COR-L47 (cell line): ENCODE results near the gene MT3.
"Not testable (repeated sequence)": the region's sequence is repeated elsewhere in the genome, so short reads cannot be mapped to it uniquely, and the experiment has no call there.

Experiments used
- DNase-seq: peaks from one replicate; lab custom pipeline; 2025; lab: John Stamatoyannopoulos, UW

Gene MT3

DNA sequence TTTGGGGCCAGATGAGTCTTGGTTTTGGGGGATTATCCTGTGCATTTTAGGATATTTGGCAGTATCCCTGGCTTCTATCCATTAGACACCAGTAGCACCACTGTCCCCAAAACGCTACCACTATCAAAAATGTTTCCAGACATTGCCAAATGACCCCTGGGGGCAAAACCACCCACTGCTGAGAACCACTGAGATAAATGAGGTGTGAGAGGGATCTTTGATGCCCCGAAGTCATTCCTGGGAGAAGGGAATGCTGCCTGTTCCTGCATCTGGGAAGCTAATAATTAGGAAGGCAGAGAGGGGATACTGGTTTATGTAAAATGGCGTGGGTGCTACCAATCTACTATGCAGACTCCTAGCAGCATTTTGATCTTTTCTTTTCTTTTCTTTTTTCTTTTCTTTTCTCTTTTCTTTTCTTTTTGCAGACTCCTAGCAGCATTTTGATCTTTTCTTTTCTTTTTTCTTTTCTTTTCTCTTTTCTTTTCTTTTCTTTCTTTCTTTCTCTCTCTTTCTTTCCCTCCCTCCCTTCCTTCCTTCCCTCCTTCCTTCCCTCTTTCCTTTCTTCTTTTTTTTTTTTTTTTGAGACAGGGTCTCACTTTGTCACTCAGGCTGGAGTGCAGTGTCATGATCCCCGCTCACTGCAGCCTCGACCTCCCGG is 8.8 kb upstream of the MT3 start:
- no peak for DNase-seq

DNA sequence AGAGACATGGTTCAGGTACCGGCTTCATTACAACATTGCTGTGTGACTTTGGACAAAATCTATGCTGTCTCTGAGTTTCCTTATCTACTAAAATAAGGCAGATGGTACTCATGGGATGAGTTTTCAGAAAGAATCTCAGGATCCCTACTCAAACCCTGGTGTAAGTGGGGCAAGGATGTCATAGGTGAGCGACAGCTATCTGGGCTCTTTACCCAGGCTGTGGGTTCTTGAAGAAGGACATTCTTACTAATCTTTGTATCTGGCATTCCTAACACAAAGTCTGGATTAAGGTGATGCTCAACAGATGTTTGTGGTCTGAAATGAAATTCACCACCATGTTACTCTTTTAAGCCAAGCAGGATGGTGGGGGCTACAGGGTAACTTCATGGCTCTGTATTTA is 6.4 kb upstream of the MT3 start:
- not testable (repeated sequence) for DNase-seq

DNA sequence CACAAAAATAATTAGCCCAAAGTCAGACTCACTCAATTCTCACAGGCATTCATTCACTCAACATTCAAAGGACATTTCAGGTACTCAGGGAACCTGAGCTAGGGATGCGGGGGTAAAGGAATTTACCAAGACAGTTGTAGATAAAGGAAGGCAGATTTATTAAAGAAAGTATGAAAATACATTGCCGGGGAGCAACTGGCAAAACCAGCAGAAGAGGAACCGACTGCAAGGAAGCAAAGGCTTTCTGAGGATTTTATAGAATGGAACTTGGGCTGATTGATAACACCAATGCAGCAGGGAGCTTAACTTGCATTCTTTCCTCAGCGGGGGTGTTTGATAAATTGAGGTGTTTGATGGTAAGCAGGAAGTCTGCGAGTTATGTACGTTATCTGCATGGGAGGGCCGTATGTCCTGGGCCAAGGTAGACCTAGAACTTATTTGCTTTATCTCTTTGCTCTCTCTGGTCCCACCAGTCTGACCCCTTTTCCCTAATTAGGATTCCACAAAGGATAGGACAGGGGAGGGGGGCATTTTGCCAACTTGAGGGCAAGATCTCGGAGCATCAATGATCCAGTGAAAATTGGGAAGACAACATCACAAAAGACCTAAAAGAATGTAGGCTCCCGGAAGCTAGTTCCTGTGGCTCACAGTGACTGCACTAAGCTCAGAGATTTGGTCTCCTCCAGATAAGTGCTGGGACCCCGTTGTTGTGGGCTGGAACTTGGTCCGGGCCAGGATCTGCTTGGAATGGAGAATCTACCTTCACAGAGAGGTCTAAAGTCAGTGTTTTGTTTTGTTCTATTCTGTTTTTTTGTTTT is 5.8 kb upstream of the MT3 start:
- no peak for DNase-seq

DNA sequence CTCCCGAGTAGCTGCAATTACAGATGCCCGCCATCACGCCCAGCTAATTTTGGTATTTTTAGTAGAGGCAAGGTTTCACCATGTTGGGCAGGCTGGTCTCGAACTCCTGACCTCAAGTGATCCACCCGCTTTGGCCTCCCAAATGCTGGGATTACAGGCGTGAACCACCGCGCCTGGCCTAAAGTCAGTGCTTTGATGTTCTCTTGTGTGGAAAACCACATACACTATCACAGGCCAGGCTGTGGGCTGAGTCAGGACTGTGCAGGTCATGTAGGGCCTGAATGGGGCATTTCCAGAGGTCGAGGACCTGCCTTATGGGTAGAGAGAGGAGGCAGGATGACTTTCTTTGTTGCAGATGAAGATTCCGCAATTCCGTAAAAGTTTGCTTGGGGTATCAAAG is 5.1 kb upstream of the MT3 start:
- no peak for DNase-seq

DNA sequence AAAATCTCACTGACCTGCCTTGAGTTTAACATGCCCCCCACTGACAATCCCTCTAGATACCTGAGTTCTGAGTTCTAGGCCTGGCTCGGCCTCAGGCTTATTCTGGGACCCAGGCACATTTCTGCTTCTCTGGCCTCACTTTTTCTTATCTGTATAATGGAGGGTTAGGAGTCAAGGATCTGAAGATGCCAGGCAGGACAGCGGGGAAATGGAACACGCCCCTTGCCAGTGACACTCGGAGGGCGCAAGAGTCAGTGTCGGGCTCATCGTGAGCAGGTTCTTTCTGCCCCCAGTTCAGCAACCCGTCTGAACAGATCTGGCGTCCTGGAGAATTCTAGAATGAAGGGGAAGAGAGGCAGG is 567 bp upstream of the MT3 start:
- no peak for DNase-seq

DNA sequence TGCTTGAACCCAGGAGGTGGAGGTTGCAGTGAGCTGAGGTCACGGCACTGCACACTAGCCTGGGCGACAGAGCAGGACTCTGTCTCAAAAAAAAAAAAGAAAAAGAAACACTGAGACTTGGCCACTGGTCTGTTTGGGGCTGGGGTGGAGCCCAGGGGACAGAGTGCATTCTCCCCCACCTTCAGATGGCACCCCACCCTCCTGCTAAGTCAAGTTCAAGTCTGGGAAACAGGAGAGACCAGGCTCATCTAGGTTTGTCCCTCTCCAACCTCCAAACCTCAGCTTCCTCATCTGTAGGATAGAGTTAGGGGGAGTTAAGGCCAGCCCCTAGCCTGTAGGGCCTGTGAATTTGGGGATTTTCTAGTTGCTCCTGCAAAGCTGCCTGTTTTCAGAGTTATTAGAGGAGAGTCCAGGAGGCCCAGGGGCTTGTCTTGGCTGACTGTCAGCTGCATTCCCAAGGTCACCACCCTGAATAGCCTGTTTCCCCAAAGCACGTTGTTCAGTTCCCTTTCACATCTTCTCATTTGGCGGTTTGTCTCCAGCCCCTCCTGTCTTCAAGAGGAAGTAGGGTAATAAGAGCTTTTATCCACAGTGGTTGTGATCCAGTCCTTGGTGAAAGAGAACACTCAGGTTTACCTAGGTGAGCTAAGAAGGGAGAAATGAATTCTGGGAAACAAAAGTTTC is 2.2 kb downstream of the MT3 start:
- DNase-seq = no peak

DNA sequence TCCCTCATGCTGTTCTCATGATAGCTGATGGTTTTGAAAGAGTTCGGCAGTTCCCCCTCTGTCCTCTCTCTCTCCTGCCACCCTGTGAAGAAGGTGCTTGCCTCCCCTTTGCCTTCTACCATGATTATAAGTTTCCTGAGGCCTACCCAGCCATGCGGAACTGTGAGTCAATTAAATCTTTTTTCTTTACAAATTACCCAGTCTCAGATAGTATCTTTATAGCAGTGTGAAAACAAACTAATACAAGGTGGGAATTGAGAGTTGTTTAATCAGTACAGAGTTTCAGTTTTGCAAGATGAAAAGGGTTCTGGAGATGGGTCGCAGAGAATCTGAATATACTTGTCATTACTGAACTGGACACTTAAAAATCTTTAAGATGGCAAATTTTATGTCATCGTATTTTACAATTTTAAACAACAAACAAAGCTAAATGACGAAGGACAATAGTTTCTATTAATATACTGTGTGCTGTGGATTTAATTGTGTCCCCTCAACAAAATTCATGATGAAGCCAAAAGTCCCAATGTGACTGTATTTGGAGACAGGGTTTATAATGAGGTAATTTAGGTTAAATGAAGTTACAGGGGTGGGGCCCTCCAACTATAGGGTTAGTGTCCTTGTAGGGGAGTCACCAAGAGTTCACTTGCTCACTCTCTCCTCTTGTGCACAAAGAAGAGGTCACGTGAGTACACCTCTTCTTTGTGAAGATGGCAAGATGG is 4.4 kb downstream of the MT3 start:
- no peak for DNase-seq

DNA sequence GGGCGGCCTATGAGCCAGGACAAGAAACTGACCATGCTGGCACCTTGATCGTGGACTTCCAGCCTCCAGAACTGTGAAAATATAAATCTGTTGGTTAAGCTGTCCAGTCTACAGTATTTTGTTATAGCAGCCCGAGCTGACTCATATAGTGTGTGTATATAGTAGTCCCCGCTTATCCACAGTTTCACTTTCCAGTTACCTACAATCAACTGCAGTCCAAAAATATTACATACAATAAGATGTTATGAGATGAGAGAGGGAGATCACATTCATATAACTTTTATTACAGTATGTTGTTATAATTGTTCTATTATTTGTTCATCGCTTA is 4.9 kb downstream of the MT3 start:
- DNase-seq = no peak

DNA sequence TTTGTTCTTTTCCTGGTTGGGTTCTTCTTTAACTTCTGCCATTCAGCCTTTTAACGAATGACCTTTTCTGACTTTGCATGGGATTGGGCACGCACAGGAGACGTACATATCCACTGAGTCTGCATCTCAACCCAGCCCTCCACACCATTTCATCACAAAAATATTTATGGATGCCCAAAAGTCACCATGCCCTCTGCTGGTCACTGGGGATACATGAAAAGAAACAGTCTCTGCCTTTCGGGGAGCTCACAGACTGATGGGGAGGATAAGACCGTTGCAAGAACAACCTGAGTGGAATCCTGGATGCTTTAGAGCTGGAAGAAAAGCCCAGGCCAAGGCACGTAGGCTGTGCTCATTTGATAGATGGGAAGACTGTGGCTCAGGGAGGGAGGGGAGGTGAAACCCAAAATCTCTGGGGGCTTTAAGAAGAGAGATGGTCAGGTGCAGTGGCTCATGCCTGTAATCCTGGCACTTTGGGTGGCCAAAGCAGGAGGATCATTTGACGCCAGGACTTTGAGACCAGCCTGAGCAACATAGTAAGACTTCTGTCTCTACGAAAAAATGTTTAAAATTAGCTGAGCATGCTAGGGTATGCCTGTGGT is 11.2 kb downstream of the MT3 start:
- peak; percentile 18 for DNase-seq

DNA sequence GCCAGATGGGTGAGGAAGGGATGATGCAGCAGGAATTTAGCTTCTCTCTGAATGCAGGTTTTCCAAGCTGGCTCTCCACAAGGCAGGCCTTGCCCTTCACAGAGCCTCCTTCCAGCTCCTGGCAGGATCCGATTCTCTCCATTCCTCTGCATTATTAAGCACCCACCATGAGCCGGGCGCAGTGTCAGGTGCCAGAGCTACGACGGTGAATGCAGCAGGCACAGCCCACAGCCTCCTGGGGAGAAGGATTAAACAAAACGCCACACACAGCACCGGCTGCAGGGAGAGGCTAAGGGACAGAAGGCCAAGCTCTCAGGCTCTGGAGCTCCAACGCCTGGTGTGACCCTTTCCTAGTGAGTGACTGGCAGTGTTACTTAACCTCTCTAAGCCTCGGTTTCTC is 12.0 kb downstream of the MT3 start:
- peak; percentile 12 for DNase-seq

DNA sequence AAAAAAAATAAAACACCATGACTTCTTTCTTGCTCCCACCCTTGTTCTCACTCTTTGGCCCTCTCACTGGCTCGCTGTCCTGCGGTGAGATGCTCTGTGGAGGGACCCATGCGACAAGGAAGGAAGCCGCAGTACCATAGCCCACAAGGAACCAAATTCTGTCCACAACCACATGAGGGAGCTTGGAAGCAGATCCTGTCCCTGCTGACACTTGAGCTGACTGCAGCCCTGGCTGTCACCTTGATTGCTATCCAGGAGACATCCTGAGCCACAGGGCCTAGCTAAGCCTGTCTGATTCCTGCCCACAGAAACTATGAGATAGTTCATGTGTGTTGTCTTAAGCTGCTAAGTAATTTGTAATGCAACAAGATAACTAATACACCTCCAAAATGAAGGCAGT is 14.3 kb downstream of the MT3 start:
- DNase-seq = peak; percentile 62

DNA sequence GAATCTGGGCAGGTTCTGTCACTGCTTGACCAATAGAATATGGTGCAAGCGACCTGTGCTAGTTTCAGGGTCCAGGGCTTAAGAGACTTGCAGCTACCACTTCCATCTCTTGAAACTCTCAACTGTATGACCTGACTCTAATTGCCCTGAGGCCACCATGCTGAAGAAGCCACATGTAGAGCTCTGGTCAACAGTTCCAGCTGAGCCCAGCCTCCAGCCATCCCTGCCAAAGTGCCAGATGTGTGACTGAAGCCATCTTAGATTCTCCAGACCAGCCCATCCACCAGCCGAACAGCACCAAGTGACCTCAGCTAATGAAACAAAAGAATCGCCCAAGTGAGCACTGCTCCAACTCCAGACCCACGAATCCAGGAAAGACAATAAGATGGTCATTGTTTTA is 15.6 kb downstream of the MT3 start:
- DNase-seq = no peak

DNA sequence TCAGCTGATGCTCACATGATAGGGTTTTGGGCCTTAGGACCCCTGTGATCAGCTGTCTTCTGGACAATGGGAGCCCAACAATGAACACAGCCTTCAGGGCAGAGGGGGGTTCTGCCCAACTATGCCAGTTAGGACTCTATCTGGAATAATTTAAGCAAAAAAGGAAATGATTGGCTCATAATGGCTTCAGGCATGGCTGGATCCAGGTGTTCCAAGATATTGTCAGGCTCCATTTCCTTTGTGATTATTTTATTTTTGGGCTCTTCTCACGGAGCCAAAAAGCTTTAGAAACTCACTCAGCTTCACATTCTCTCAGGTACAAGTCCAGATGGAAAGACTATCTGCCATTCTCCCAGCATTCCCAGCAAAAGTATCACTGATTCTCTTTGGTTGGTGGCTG is 16.1 kb downstream of the MT3 start:
- DNase-seq = no peak

DNA sequence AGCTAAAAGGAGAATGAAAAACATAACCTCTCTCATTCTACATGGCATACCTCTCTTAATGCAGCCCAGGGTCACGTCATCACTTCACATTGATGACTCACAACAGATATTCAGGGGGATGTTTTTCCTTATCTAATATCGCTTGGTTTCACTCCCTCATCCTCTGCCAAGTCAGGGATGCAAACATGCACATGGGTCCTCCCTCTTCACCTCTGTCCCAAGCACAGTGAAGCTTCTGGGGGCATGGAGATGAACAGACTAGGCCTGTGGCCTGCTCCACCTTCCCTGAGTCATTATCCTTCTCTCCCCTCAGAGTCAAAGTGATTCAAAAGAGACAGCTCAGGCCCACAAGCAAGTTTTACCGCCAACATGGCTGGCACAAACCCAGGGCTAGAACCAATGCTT is 16.7 kb downstream of the MT3 start:
- DNase-seq = no peak

DNA sequence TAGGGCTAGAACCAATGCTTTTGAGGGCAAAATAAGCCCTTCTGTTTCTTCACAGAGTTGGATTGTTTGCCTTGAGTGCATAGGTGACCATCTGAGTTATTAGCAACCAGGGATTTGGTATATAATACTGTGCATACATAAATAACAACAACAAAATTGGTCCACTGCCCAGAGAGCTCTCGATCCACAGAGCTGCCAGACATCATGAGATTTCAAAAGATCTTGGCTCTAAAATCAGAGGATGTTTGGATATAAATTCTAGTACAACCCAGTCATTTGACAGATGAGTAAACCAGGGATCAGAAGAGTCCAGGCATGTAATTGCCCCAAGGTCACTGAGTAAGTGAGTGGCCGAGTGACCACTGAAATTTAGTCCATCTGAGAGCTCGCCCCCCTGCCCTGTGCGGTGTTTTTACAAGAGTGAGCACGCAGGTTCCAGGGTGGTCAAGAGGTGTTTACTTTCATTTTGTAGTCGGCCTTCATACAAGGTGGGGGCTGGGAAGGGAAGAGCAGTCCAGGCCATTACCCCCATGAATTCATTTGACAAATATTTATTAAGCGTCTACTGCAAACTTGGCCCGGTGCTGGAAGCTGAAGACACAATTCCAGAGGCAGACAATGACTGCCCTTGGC is 17.3 kb downstream of the MT3 start:
- peak; percentile 7 for DNase-seq

DNA sequence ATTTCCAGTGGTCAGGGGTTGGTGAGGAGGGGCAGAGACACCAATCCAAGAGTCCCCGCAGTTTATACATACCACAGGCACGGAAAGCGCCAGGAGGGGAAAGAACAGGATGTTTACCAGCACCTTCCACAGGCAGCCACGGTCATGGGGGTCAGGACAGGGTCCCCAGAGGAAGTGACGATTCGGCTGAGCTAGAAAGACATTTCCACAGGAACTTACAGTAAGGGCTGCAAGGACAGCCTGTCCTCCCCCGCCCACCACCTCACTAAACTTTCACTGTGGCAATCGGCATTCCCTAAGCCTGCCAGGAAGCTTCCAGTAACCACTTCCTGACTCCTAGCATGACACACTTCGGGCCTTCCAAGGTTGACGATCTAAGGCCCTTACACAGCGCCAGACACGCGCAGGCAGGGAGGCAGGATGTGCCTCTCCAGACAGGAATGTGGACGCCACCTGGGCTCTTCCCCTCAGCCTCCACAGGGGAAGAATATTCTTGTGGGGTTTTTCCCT is 17.8 kb downstream of the MT3 start:
- no peak for DNase-seq

DNA sequence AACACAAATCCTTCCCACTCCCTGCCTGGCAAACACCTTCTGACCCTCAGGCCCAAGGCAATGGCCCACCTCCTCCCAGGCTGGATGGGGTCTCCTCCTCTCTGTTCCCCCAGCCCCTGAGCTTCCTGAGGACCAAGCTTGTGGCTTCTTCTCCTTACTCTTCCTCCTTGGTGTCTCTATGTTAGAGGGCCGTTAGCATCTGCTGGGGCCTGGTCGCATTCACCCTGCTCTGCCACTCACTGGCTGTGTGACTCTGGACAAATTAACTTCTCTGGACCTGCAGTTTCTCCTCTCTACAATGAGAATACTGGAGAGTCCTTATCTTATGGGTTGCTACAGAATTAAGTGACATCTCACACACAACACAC is 18.3 kb downstream of the MT3 start:
- no peak for DNase-seq

DNA sequence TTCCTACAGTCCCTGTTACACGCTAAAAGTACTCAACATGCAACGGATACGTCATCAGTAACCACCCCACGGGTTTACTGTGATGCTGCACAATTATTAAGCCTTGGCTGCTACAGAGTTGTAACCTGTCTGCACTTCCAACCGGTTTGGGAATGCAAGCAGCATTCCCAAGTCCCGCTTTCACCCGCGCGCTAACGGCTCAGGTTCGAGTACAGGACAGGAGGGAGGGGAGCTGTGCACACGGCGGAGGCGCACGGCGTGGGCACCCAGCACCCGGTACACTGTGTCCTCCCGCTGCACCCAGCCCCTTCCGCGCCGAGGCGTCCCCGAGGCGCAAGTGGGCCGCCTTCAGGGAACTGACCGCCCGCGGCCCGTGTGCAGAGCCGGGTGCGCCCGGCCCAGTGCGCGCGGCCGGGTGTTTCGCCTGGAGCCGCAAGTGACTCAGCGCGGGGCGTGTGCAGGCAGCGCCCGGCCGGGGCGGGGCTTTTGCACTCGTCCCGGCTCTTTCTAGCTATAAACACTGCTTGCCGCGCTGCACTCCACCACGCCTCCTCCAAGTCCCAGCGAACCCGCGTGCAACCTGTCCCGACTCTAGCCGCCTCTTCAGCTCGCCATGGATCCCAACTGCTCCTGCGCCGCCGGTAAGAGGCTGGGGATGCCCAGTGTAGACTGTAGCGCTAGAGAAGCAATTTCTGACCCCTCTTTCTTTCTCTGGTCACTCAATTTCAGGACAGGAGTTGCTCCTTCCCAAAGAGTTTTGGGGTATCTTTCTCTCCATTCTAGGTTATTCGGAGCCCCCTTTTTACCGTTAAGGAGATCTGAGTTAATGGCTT is 18.9 kb downstream of the MT3 start, which contains the start of gene MT2A:
Gene MT2A, plus strand, starts transcription at position 542 of the 833 bp plus-strand sequence. Its CDS starts 72 bp downstream, at position 614.
- peak; percentile 85 for DNase-seq

DNA sequence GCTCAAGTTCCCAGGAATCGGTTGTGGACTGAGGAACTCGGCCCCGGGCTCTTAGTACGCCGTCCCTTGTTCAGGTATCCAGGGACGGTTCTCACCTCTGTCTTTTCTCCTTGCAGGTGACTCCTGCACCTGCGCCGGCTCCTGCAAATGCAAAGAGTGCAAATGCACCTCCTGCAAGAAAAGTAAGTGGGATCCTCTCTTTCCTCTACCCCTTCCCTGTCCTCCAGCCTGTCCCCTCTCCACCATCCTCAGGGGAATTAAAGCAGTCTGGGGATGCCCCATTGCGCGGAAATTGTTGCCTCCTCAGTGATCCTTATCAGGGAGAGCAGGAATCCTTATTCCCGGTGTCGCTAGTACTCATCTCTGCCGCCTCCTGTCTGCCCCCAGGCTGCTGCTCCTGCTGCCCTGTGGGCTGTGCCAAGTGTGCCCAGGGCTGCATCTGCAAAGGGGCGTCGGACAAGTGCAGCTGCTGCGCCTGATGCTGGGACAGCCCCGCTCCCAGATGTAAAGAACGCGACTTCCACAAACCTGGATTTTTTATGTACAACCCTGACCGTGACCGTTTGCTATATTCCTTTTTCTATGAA is 19.6 kb downstream of the MT3 start:
- DNase-seq = no peak

DNA sequence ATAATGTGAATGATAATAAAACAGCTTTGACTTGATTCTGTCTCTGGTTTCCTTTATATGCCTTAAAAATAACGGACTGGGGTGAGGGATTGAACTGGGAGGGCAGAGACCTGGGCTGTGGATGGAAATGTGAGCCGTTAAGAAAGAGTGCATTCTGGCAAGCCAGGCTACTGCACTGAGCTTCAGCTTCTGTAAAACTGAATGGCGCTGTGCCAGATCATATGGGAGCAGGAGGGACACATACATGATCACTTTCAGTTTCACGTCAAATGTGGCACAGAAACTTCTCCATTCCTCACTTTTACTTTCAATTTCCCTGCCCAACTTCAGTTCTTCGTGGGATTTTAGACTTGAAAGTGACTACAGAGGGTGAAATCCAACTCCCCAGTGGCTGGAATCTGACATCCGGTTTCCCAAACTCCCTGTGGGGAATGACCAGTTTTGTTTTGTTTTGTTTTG is 20.2 kb downstream of the MT3 start:
- peak; percentile 28 for DNase-seq
